ENCODE results near the gene ERH. TPM values are rescaled to one million over a fixed set of nuclear protein-coding genes. Genes with fewer than 3 reads are reported as not detected.
"Not testable (repeated sequence)": the region's sequence is repeated elsewhere in the genome, so short reads cannot be mapped to it uniquely, and the experiment has no call there.

ERH gene
- total RNA-seq, 1 donor from 2014 or later = 141 TPM

- DNase-seq (ENCODE audit: low read depth) = no peak
- Histone ChIP-seq H3K36me3 (ENCODE audit: control insufficient read depth, insufficient read depth, low read length) (no peaks in the 10 kb centered on the region), H3K27me3 (ENCODE audit: control insufficient read depth, insufficient read depth, low read length) (no peaks in the 10 kb centered on the region), H3K4me3 (ENCODE audit: low read depth, low read length) (no peak overlapping the region)
- TF ChIP-seq CTCF (IDR thresholded peaks at IDR 0.05; ENCODE audit: insufficient read depth, low read length, poor library complexity, severe bottlenecking) = no peak
Measured at GRCh38 chr14:69423279-69423678, 25.2 kb upstream of the ERH start.

GRCh38 chr14:69416087-69416486, 18.0 kb upstream of the ERH start:
- DNase-seq (ENCODE audit: low read depth); H3K27me3 ChIP-seq (ENCODE audit: control insufficient read depth, insufficient read depth, low read length); H3K36me3 ChIP-seq (ENCODE audit: control insufficient read depth, insufficient read depth, low read length); H3K4me3 ChIP-seq (ENCODE audit: low read depth, low read length): not testable (repeated sequence)

GRCh38 chr14:69413483-69413882, 15.4 kb upstream of the ERH start:
- Histone ChIP-seq H3K27me3 (ENCODE audit: control insufficient read depth, insufficient read depth, low read length) (no peaks in the 10 kb centered on the region), H3K4me3 (ENCODE audit: low read depth, low read length) (no peak overlapping the region), H3K36me3 (ENCODE audit: control insufficient read depth, insufficient read depth, low read length) (no peaks in the 10 kb centered on the region)
- no peak for DNase-seq (ENCODE audit: low read depth)
- no peak for TF ChIP-seq CTCF (IDR thresholded peaks at IDR 0.05; ENCODE audit: insufficient read depth, low read length, poor library complexity, severe bottlenecking)

- H3K36me3 ChIP-seq (ENCODE audit: control insufficient read depth, insufficient read depth, low read length) = no peaks in the 10 kb centered on the region
- no peaks in the 10 kb centered on the region for H3K27me3 ChIP-seq (ENCODE audit: control insufficient read depth, insufficient read depth, low read length)
- no peak overlapping the region for H3K4me3 ChIP-seq (ENCODE audit: low read depth, low read length)
- DNase-seq (ENCODE audit: low read depth) = no peak
- no peak for TF ChIP-seq CTCF (IDR thresholded peaks at IDR 0.05; ENCODE audit: insufficient read depth, low read length, poor library complexity, severe bottlenecking)
Measured at GRCh38 chr14:69408331-69408960, 10.3 kb upstream of the ERH start.

- Histone ChIP-seq H3K27me3 (ENCODE audit: control insufficient read depth, insufficient read depth, low read length) (no peaks in the 10 kb centered on the region), H3K4me3 (ENCODE audit: low read depth, low read length) (no peak overlapping the region), H3K36me3 (ENCODE audit: control insufficient read depth, insufficient read depth, low read length) (no peaks in the 10 kb centered on the region)
- no peak for TF ChIP-seq CTCF (IDR thresholded peaks at IDR 0.05; ENCODE audit: insufficient read depth, low read length, poor library complexity, severe bottlenecking)
- DNase-seq (ENCODE audit: low read depth) = no peak
Measured at GRCh38 chr14:69405762-69406161, 7.7 kb upstream of the ERH start.

GRCh38 chr14:69404883-69405282, 6.8 kb upstream of the ERH start:
- no peaks in the 10 kb centered on the region for H3K36me3 ChIP-seq (ENCODE audit: control insufficient read depth, insufficient read depth, low read length)
- no peaks in the 10 kb centered on the region for H3K27me3 ChIP-seq (ENCODE audit: control insufficient read depth, insufficient read depth, low read length)
- DNase-seq (ENCODE audit: low read depth) = no peak
- no peak overlapping the region for H3K4me3 ChIP-seq (ENCODE audit: low read depth, low read length)
- no peak for TF ChIP-seq CTCF (IDR thresholded peaks at IDR 0.05; ENCODE audit: insufficient read depth, low read length, poor library complexity, severe bottlenecking)
